NT2/D1 (cell line): Measurements from ENCODE around the gene RABGAP1.

Experiments used
- DNase-seq: peaks from one replicate; pipeline ENCODE4 v3.0.0-alpha.2; 2011; ENCODE audit warnings: low read depth, low spot score
- H3K27me3 ChIP-seq: 2 replicates; pipeline ENCODE4 v1.6.0; 2011; ENCODE audit warnings: mild to moderate bottlenecking; ENCODE audit not compliant: insufficient read length, insufficient read depth
- H3K36me3 ChIP-seq: 2 replicates; pipeline ENCODE4 v1.6.1; 2011; ENCODE audit warnings: mild to moderate bottlenecking, low read length, mixed read lengths; ENCODE audit not compliant: insufficient read depth, insufficient read length
- H3K4me1 ChIP-seq: 2 replicates; pipeline ENCODE4 v1.5.1; 2011; ENCODE audit not compliant: insufficient read depth, insufficient read length
- H3K4me3 ChIP-seq: 2 replicates; pipeline ENCODE4 v1.5.1; 2011; ENCODE audit warnings: low read depth; ENCODE audit not compliant: insufficient read length
- H3K9ac ChIP-seq: 2 replicates; pipeline ENCODE4 v1.6.0; 2011; ENCODE audit warnings: low read depth; ENCODE audit not compliant: insufficient read length
- H3K9me3 ChIP-seq: 2 replicates; pipeline ENCODE4 v1.5.1; 2011; ENCODE audit warnings: mild to moderate bottlenecking, low read length; ENCODE audit not compliant: insufficient read depth
- SUZ12 ChIP-seq: IDR thresholded peaks from 2 replicates; pipeline ENCODE4 v1.6.1; 2011; ENCODE audit not compliant: insufficient read length, insufficient read depth; ENCODE audit errors: extremely low read depth
- YY1 ChIP-seq: IDR thresholded peaks from 2 replicates; pipeline ENCODE4 v1.6.1; 2011; ENCODE audit not compliant: insufficient read length, insufficient read depth
- ZNF274 ChIP-seq: IDR thresholded peaks from 2 replicates; pipeline ENCODE4 v1.6.1; 2011; ENCODE audit warnings: mild to moderate bottlenecking, low read depth, low read length

The RABGAP1 gene

DNA sequence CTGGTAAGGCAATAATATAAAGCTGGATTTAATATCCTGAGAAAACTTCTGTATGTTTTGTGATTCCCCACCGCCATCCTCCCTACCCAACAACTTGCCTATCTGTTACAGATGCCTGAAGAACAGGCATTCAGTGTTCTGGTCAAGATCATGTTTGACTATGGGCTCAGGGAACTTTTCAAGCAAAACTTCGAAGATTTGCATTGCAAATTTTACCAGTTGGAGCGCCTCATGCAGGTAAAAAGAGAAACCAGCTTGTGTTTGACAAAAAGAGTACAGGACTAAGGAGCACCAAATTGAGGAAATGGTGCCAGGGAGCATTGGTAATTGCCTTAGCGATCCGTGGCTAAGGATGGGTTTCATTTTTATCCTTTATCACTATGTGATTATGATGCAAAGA lies 132.6 kb downstream of the RABGAP1 start:
- no peak for DNase-seq
- no peaks in the 10 kb centered on the region for H3K27me3 ChIP-seq
- no peak overlapping the region for H3K9ac ChIP-seq
- no peaks in the 10 kb centered on the region for H3K9me3 ChIP-seq
- peaks cover 33% of the 10 kb centered on the region for H3K36me3 ChIP-seq
- TF ChIP-seq SUZ12 (no peak), ZNF274 (no peak), YY1 (no peak)
- H3K4me3 ChIP-seq: no peak overlapping the region
- H3K4me1 ChIP-seq: no peaks in the 10 kb centered on the region

GRCh38 chr9:123073991-123074422 lies 133.2 kb downstream of the RABGAP1 start:
- H3K4me3 ChIP-seq: no peak overlapping the region
- no peak for DNase-seq
- peaks cover 36% of the 10 kb centered on the region for H3K36me3 ChIP-seq
- TF ChIP-seq YY1: no peak
- H3K4me1 ChIP-seq: no peaks in the 10 kb centered on the region
- H3K27me3 ChIP-seq: no peaks in the 10 kb centered on the region
- no peaks in the 10 kb centered on the region for H3K9me3 ChIP-seq
- no peak overlapping the region for H3K9ac ChIP-seq

GRCh38 chr9:123074628-123075027 lies 133.8 kb downstream of the RABGAP1 start:
- H3K4me3 ChIP-seq: no peak overlapping the region
- no peak overlapping the region for H3K9ac ChIP-seq
- DNase-seq: no peak
- TF ChIP-seq ZNF274 (no peak), SUZ12 (no peak), YY1 (no peak)
- H3K9me3 ChIP-seq: no peaks in the 10 kb centered on the region
- H3K27me3 ChIP-seq: no peaks in the 10 kb centered on the region
- H3K36me3 ChIP-seq: peaks cover 37% of the 10 kb centered on the region
- no peaks in the 10 kb centered on the region for H3K4me1 ChIP-seq

- H3K9ac ChIP-seq: no peak overlapping the region
- no peak overlapping the region for H3K4me3 ChIP-seq
- peaks cover 53% of the 10 kb centered on the region for H3K36me3 ChIP-seq
- no peaks in the 10 kb centered on the region for H3K4me1 ChIP-seq
- no peaks in the 10 kb centered on the region for H3K27me3 ChIP-seq
- TF ChIP-seq SUZ12 (no peak), YY1 (no peak), ZNF274 (no peak)
- DNase-seq: no peak
- H3K9me3 ChIP-seq: no peaks in the 10 kb centered on the region
Measured at GRCh38 chr9:123080444-123080843, 139.6 kb downstream of the RABGAP1 start.

DNA sequence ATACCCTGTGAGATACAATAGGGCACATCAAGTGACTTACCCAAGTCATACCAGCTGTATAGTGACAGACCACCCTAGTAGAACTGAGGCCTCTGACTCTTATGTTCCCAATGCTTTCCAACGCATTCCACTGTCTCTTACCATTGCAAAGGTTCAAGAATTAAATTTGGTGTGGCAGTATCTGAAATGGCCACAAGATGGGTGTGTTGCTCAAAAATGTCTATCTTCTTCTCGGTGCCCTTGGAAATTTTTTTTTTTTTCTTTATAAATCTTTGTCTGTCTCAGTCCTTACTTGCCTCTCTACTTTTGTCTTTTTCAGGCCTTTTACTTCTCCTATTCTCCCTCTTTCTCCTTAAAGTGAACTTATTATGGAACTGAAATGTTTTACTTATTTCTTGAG lies 141.0 kb downstream of the RABGAP1 start:
- Histone ChIP-seq H3K4me3 (no peak overlapping the region), H3K36me3 (peaks cover 47% of the 10 kb centered on the region), H3K9ac (no peak overlapping the region), H3K9me3 (no peaks in the 10 kb centered on the region), H3K4me1 (no peaks in the 10 kb centered on the region), H3K27me3 (no peaks in the 10 kb centered on the region)
- no peak for TF ChIP-seq YY1
- TF ChIP-seq SUZ12: no peak
- TF ChIP-seq ZNF274: no peak
- peak; percentile 36 for DNase-seq

- no peak for DNase-seq
- Histone ChIP-seq H3K4me3 (no peak overlapping the region), H3K9me3 (no peaks in the 10 kb centered on the region), H3K36me3 (peaks cover 43% of the 10 kb centered on the region), H3K9ac (no peak overlapping the region), H3K27me3 (no peaks in the 10 kb centered on the region), H3K4me1 (no peaks in the 10 kb centered on the region)
- TF ChIP-seq YY1 (no peak), SUZ12 (no peak), ZNF274 (no peak)
Measured at GRCh38 chr9:123083680-123084079, 142.9 kb downstream of the RABGAP1 start.

DNA sequence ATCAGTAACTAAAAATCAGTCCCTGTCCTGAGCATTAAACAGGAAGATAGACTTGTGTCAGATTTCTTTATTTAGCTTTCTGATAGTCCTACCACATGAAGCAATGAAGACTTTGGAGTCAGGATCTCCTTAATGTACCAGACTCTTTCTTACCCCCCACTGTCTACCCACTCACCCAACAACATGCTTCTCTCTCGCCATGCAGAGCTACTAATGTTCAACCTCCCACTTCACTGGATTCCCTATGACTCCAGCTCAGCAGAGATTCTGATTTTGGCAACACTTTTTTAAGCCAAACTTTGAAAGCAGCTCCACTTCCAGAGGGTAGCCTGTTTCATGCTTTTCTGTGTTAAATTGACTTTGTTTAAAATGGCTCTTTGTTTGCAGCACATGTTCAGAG lies 143.4 kb downstream of the RABGAP1 start:
- Histone ChIP-seq H3K36me3 (peaks cover 46% of the 10 kb centered on the region), H3K9me3 (no peaks in the 10 kb centered on the region), H3K9ac (no peak overlapping the region), H3K4me3 (no peak overlapping the region), H3K27me3 (no peaks in the 10 kb centered on the region), H3K4me1 (no peaks in the 10 kb centered on the region)
- TF ChIP-seq ZNF274 (no peak), SUZ12 (no peak), YY1 (no peak)
- DNase-seq: no peak

GRCh38 chr9:123085916-123086315 lies 145.1 kb downstream of the RABGAP1 start:
- Histone ChIP-seq H3K36me3 (peaks cover 50% of the 10 kb centered on the region), H3K27me3 (no peaks in the 10 kb centered on the region), H3K9me3 (no peaks in the 10 kb centered on the region), H3K4me3 (no peak overlapping the region), H3K9ac (no peak overlapping the region), H3K4me1 (no peaks in the 10 kb centered on the region)
- DNase-seq: no peak
- TF ChIP-seq ZNF274 (no peak), SUZ12 (no peak), YY1 (no peak)

GRCh38 chr9:123087359-123087888 lies 146.6 kb downstream of the RABGAP1 start:
- no peaks in the 10 kb centered on the region for H3K4me1 ChIP-seq
- no peaks in the 10 kb centered on the region for H3K27me3 ChIP-seq
- no peak for DNase-seq

More at GRCh38 chr9:123087359-123087888, 146.6 kb downstream of the RABGAP1 start:
- TF ChIP-seq SUZ12 (no peak), YY1 (no peak), ZNF274 (no peak)
- Histone ChIP-seq H3K9ac (no peak overlapping the region), H3K9me3 (no peaks in the 10 kb centered on the region), H3K4me3 (no peak overlapping the region), H3K36me3 (peaks cover 56% of the 10 kb centered on the region)
